Heart left ventricle (tissue), 16 donors: ENCODE results near the gene MYH3. TPM values are rescaled to one million over a fixed set of nuclear protein-coding genes. Genes with fewer than 3 reads are reported as not detected.

Experiments
- ATAC-seq, 4 donors: fragments of 200-7000 bp; cut with Tn5 transposase; one replicate each; pipeline ENCODE4 v1.9.1; 2020 to 2022; ENCODE audit warnings: moderate library complexity in 4 of 4, mild to moderate bottlenecking in 3 of 4, moderate number of reproducible peaks in 1 of 4
- DNase-seq, 5 donors: peaks; one replicate each; pipeline ENCODE4 v3.0.0-alpha.2; 2020
- H3K27ac ChIP-seq, 12 donors: fragments of 200-600 bp; sonication (generic) in 4 of 12; one replicate each; pipeline versions ENCODE4 v1.5.0 to v1.8.0; 2016 to 2022; ENCODE audit warnings: mild to moderate bottlenecking in 2 of 12
- H3K27me3 ChIP-seq, 9 donors: fragments of 200-600 bp; sonication (generic) in 2 of 9; one replicate each; pipeline versions ENCODE4 v1.5.1 to v1.8.0; 2016 to 2022; ENCODE audit warnings: mild to moderate bottlenecking in 3 of 9
- H3K36me3 ChIP-seq, 9 donors: fragments of 200-600 bp; sonication (generic) in 2 of 9; one replicate each; pipeline versions ENCODE4 v1.5.0 to v1.8.0; 2018 to 2022; ENCODE audit warnings: mild to moderate bottlenecking in 2 of 9
- H3K4me1 ChIP-seq, 12 donors: fragments of 200-600 bp; sonication (generic) in 4 of 12; one replicate each; pipeline versions ENCODE4 v1.5.0 to v1.8.0; 2016 to 2022; ENCODE audit warnings: mild to moderate bottlenecking in 3 of 12
- H3K4me3 ChIP-seq, 12 donors: fragments of 200-600 bp; sonication (generic) in 4 of 12; one replicate each; pipeline versions ENCODE4 v1.5.0 to v1.8.0; 2017 to 2022; ENCODE audit warnings: mild to moderate bottlenecking in 9 of 12, moderate library complexity in 4 of 12
- H3K9me3 ChIP-seq, 12 donors: fragments of 200-600 bp; sonication (generic) in 4 of 12; one replicate each; pipeline versions ENCODE4 v1.5.0 to v1.8.0; 2016 to 2022; ENCODE audit warnings: mild to moderate bottlenecking in 1 of 12
- POLR2A ChIP-seq, 2 donors: fragments of 450-650 bp; IDR thresholded peaks; one replicate each; pipeline ENCODE4 v1.6.1; 2017; ENCODE audit warnings: antibody characterized with exemption in 2 of 2, mild to moderate bottlenecking in 2 of 2, moderate library complexity in 2 of 2
- WGBS, 4 donors: extraction: QIAGEN DNeasy Blood & Tissue Kit in 2 of 4; methylation state at CpG; one replicate each; pipeline versions ENCODE4 v1.1.5 to v1.1.7; 2013 to 2018; 5-methylcytosine and 5-hydroxymethylcytosine counted together
- intact Hi-C, 10 donors: fragments of 100-400 bp; cut with DNase I; formaldehyde crosslinking; loops; one replicate each; pipeline versions ENCODE4 v1.11.1 to v1.14.2; 2022
- polyA plus RNA-seq, 2 donors: library from polyadenylated mRNA; stranded (reverse); fragments of 200-250 nt; gene quantifications; one replicate each; pipeline ENCODE4 v1.2.3, GENCODE V29; 2013
- total RNA-seq, 9 donors: library from RNA; depleted of rRNA in 2 of 9; stranded (reverse); fragments of >200 nt in 2 of 9; fragmentation: NEBNext Ultra II Directional in 3 of 9; extraction: Animal tissue kit (Norgen Biotek cat#: 25700) in 3 of 9; gene quantifications; one replicate each; pipeline versions ENCODE4 v1.1.0 to v1.2.4, GENCODE V29; 2016 to 2023
- TF ChIP-seq, protein P1 (sequence below), 12 donors: fragments of 200-600 bp; sonication (generic) in 4 of 12; IDR thresholded peaks; one replicate each; pipeline versions ENCODE4 v1.5.0 to v1.8.0; 2018 to 2022; ENCODE audit warnings: antibody characterized with exemption in 12 of 12, mild to moderate bottlenecking in 5 of 12
- donor health status: ischemic (EF 13 %, LVEDD 7.1; RV severe dilation, severe dysfunction).
- donor health status: healthy with polysubstance abuse.
- donor health status: DM: no; HTN: yes; CAD: no.
- donor health status: DM: no; HTN: no; CAD: no.
- donor health status: ischemic (EF 25% LVEDD 6.9; RV normal size, moderate dysfunction).
- donor health status: ischemic (EF 25% LVEDD 5.7; RV mildly dilated, moderate dysfunction).
- donor health status: healthy.
- donor health status: DM: yes; HTN: yes; CAD: no.
- donor health status: ischemic (EF 35%, LVEDD 5.7; RV mildly dilated, moderate dysfunction).
- donor health status: nonischemic (EF 11% LVEDD 7.7; RV severe dilation, severe dysfunction).
- donor health status: DM: yes; HTN: yes; CAD: no.
- donor health status: PGD.
- donor health status: ischemic (EF 29% LVEDD 5.4; RV normal size, mild dysfunction).
- donor health status: nonischemic (EF 23%, LVEDD 6.1; RV moderate dilation, normal function).

Gene MYH3
- total and polyA plus RNA-seq, 11 donors = 0.13 to 1.8 (median 0.62) TPM

DNA sequence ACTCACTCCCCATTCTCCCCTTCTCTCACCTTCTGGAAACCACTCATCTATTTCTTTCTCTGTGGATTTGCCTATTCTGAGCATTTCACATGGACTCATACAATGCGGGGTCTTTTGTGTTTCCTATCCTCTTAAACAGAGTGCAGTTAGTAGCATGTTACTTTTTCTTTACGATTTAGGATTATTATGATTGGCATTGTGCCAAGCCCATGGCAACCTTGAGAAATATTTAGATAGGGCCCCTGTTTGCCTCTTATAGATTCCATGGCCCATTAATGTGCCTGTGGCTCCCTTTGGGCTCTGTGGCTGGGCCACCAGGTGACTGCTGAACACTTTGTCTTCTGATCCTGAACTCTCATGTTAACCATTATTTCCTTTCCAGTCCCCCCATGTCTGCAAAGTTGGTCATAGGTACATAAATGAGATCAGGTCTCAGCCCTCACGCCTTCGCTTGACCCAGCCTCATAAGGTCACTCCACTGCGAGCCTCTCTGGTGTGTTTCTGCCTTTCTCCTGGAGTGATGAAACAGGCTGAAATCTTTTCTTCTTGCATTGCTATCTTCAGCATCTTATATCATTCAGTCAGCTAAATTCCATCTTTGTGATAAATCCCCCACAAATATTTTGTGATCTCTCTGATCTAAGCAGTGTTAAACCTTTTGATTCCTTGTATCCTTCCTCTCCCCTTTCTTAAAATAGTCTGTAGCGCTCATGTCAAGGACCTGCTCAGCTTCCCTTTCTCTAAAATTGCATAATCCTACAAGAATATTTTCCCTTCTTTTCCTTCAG is 44.0 kb downstream of the MYH3 start:
- 74 to 85% (median 78%) methylated on average over 6 of the region's 6 CpGs for WGBS, 4 donors
- H3K4me3 ChIP-seq = no peak overlapping the region
- TF ChIP-seq, protein P1, sequence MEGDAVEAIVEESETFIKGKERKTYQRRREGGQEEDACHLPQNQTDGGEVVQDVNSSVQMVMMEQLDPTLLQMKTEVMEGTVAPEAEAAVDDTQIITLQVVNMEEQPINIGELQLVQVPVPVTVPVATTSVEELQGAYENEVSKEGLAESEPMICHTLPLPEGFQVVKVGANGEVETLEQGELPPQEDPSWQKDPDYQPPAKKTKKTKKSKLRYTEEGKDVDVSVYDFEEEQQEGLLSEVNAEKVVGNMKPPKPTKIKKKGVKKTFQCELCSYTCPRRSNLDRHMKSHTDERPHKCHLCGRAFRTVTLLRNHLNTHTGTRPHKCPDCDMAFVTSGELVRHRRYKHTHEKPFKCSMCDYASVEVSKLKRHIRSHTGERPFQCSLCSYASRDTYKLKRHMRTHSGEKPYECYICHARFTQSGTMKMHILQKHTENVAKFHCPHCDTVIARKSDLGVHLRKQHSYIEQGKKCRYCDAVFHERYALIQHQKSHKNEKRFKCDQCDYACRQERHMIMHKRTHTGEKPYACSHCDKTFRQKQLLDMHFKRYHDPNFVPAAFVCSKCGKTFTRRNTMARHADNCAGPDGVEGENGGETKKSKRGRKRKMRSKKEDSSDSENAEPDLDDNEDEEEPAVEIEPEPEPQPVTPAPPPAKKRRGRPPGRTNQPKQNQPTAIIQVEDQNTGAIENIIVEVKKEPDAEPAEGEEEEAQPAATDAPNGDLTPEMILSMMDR (IDR thresholded peaks at IDR 0.05) = no peak
- no peak for TF ChIP-seq POLR2A (IDR thresholded peaks at IDR 0.05)

DNA sequence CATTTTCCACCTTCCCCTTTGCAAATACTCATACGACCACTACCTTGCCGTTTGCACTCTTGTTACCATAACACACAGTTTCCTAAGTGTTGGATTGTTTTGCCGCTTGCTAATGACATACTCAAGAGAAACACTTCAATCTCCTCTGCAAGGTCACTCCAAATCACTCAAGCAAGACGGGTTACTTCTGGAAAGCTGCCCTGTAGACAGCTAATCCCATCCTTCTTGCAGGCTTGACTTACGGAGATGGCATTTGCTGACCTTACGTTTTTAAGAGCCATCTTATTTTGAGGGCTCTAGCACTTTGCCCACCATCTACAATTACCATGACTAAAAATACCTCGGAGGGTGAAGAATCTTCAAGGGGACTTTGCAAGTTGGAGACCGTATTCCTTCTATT is 46.2 kb downstream of the MYH3 start:
- no peak overlapping the region for H3K27ac ChIP-seq
- ATAC-seq = no peak

More for the DNA sequence above, 44.0 kb downstream of the MYH3 start:
- no peaks in the 10 kb centered on the region for H3K36me3 ChIP-seq
- H3K9me3 ChIP-seq = no peaks in the 10 kb centered on the region
- H3K27ac ChIP-seq = no peak overlapping the region
- ATAC-seq (no peak), DNase-seq (no peak)
- peaks cover 0 to 15% (median 0%) of the 10 kb centered on the region in 12 donors for H3K4me1 ChIP-seq
- intact Hi-C loops = loop anchor here (2.0 to 10.0 kb wide), 7 partner anchors 284 to 691 kb away; no protein-coding TSS in a partner anchor
- no peaks in the 10 kb centered on the region for H3K27me3 ChIP-seq

DNA sequence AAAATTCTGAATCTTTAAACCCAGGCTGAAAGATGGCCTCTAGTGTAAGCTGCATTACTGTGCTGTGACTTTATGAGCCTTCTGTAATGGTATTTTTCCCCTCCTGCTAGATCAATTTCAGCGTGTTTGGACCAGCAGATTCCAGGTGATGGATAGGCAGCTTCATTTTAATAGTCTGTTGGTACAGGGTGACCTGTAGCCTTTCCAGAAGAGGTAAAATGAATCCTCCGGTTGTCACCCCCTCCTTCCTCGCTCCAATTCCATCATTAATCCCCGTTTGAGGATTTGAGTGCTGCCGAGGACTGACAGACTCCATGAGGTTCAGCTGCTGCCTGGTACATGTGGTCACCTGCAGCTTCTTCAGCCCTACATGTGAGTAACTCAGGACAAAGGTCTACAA is 48.9 kb downstream of the MYH3 start:
- ATAC-seq (no peak), DNase-seq (no peak)
- no peaks in the 10 kb centered on the region for H3K27me3 ChIP-seq
- intact Hi-C loops = no loop called here
- no peak overlapping the region for H3K4me3 ChIP-seq
- no peaks in the 10 kb centered on the region for H3K9me3 ChIP-seq
- no peak overlapping the region for H3K27ac ChIP-seq
- H3K36me3 ChIP-seq = no peaks in the 10 kb centered on the region
- 71 to 87% (median 74%) methylated on average over 5 of the region's 5 CpGs for WGBS, 4 donors
- H3K4me1 ChIP-seq = no peaks in the 10 kb centered on the region
- TF ChIP-seq, protein P1 (IDR thresholded peaks at IDR 0.05) = no peak
- no peak for TF ChIP-seq POLR2A (IDR thresholded peaks at IDR 0.05)

More for the DNA sequence above, 46.2 kb downstream of the MYH3 start:
- Histone ChIP-seq H3K9me3 (no peaks in the 10 kb centered on the region), H3K27me3 (no peaks in the 10 kb centered on the region), H3K4me1 (peaks cover 0 to 11% (median 0%) of the 10 kb centered on the region in 12 donors), H3K4me3 (no peak overlapping the region), H3K36me3 (no peaks in the 10 kb centered on the region)
- no peak for DNase-seq
- TF ChIP-seq, protein P1 (IDR thresholded peaks at IDR 0.05) = no peak
- no peak for TF ChIP-seq POLR2A (IDR thresholded peaks at IDR 0.05)
- intact Hi-C loops = loop anchor here in 9 of 10 donors (5.0 to 10.0 kb wide), 5 partner anchors 284 to 689 kb away; no protein-coding TSS in a partner anchor
- WGBS, 4 donors = 74 to 83% (median 80%) methylated on average over 8 of the region's 8 CpGs

DNA sequence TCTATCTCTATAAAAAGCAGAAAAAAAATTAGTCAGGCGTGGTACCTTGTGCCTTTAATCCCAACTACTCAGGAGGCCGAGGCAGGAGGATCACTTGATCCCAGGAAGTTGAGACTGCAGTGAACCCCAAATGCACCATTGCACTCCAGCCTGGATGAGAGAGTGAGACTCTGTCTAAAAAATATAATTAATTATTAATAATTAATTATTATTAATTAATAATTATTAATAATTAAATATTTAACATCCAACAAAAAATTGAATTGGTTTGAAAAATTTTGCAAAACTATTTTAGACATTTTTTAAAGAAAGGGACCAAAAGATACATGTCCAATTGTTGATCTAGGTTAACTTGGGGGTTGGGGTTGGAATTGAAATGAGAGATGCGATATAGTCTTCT is 51.0 kb downstream of the MYH3 start:
- WGBS, 4 donors = 89 to 95% (median 93%) methylated on average over 3 of the region's 3 CpGs

More for the DNA sequence above, 51.0 kb downstream of the MYH3 start:
- Histone ChIP-seq H3K27ac (no peak overlapping the region), H3K27me3 (peaks cover 0 to 8% (median 0%) of the 10 kb centered on the region in 9 donors), H3K9me3 (no peaks in the 10 kb centered on the region), H3K4me3 (no peak overlapping the region), H3K4me1 (no peaks in the 10 kb centered on the region), H3K36me3 (no peaks in the 10 kb centered on the region)
- no peak for ATAC-seq
- intact Hi-C loops = no loop called here
- no peak for DNase-seq
- TF ChIP-seq, protein P1 (IDR thresholded peaks at IDR 0.05) = no peak
- no peak for TF ChIP-seq POLR2A (IDR thresholded peaks at IDR 0.05)
